ENCODE results near the gene OXGR1. TPM values are rescaled to one million over a fixed set of nuclear protein-coding genes. Genes with fewer than 3 reads are reported as not detected.
"Not testable (repeated sequence)": the region's sequence is repeated elsewhere in the genome, so short reads cannot be mapped to it uniquely, and the experiment has no call there.

Gene OXGR1
- total RNA-seq, 1 donor from 2014 or later, result not detected

DNA sequence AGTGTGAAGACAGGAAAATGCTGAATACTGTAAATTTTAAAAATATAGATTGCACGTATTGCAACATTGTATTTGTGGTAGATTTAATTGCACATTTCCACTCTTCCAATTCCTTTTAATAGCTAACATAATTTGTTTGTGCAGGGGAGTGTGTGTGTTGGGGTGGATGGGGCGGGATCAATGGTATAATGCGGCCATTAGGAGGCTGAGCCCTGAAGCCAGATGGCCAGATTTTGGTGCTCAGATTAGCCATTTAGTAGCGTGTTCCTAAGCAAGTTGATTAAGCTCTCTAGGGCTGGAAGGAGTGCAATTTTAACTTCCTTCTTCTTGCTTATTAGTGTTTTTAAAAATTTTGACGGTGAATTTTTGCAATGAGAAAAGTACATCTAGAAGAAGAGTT is 5.8 kb downstream of the OXGR1 start:
- intact Hi-C loops (cut with DNase I), result no loop called here
- Histone ChIP-seq H3K9me3 (no peaks in the 10 kb centered on the region), H3K4me3 (no peak overlapping the region), H3K36me3 (no peaks in the 10 kb centered on the region), H3K4me1 (no peaks in the 10 kb centered on the region), H3K27ac (no peak overlapping the region), H3K27me3 (no peaks in the 10 kb centered on the region)
- TF ChIP-seq, protein P1, sequence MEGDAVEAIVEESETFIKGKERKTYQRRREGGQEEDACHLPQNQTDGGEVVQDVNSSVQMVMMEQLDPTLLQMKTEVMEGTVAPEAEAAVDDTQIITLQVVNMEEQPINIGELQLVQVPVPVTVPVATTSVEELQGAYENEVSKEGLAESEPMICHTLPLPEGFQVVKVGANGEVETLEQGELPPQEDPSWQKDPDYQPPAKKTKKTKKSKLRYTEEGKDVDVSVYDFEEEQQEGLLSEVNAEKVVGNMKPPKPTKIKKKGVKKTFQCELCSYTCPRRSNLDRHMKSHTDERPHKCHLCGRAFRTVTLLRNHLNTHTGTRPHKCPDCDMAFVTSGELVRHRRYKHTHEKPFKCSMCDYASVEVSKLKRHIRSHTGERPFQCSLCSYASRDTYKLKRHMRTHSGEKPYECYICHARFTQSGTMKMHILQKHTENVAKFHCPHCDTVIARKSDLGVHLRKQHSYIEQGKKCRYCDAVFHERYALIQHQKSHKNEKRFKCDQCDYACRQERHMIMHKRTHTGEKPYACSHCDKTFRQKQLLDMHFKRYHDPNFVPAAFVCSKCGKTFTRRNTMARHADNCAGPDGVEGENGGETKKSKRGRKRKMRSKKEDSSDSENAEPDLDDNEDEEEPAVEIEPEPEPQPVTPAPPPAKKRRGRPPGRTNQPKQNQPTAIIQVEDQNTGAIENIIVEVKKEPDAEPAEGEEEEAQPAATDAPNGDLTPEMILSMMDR (IDR thresholded peaks at IDR 0.05), result no peak
- DNase-seq (ENCODE audit: low spot score in 2 of 2), result no peak

DNA sequence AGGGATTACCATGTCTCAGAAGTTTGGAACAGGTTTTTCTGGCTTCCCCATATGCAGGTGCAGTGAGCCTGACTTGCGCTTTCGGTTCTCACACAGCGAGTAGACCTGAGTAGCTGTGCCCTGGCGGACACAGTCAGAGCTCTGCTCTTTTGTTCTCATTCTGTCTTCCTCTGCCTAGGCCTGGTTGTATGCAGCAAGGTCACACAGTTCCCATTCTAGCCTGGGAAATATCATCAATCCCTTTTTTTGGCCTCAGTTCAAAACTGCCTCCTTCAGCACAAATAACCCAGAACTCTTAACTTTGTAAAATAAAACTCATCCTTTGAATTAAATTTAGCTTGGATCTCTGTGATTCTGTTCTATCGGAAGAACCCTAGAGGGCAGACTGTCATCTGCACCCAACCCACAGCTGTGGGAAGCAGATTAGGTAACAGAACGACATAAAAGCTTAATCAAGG is 10.2 kb downstream of the OXGR1 start:
- TF ChIP-seq, protein P1 (IDR thresholded peaks at IDR 0.05), result peak in 1 of 3 experiments; percentile 5
- no peaks in the 10 kb centered on the region for H3K4me1 ChIP-seq
- no peaks in the 10 kb centered on the region for H3K9me3 ChIP-seq
- no peaks in the 10 kb centered on the region for H3K36me3 ChIP-seq
- H3K4me3 ChIP-seq, result no peak overlapping the region
- no peak for DNase-seq (ENCODE audit: low spot score in 2 of 2)
- intact Hi-C loops (cut with DNase I), result no loop called here
- H3K27me3 ChIP-seq, result no peaks in the 10 kb centered on the region
- no peak overlapping the region for H3K27ac ChIP-seq

DNA sequence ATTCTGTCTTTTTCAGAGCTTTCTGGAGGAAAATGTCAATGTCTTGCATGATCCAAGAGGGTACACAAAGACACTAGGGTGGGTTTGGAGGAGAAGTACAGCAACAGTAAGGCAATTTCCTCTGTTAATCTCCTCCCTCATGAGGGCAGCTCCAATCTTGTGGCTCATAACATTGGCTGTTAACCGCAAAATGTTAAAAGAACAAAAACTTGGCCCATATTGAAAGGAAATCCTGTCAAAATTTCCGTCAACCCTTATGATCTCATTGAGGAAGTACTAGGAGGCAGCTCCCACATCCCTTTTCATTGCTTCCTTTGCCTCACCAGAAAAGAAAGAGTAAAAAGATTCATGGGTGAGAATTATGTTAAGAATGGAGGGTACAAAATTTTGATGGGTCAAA is 11.6 kb downstream of the OXGR1 start:
- Histone ChIP-seq H3K4me3 (no peak overlapping the region), H3K27me3 (no peaks in the 10 kb centered on the region), H3K27ac (peak overlapping the region in 1 of 2 donors; percentile 12), H3K9me3 (no peaks in the 10 kb centered on the region), H3K36me3 (no peaks in the 10 kb centered on the region), H3K4me1 (no peaks in the 10 kb centered on the region)
- TF ChIP-seq, protein P1 (IDR thresholded peaks at IDR 0.05), result no peak
- intact Hi-C loops (cut with DNase I), result no loop called here
- DNase-seq (ENCODE audit: low spot score in 2 of 2), result no peak

- DNase-seq (ENCODE audit: low spot score in 2 of 2); H3K4me1 ChIP-seq; H3K4me3 ChIP-seq; H3K9me3 ChIP-seq; intact Hi-C loops (cut with DNase I); H3K27me3 ChIP-seq; H3K27ac ChIP-seq; H3K36me3 ChIP-seq: not testable (repeated sequence)
Measured at GRCh38 chr13:96979861-96980260, 14.4 kb downstream of the OXGR1 start.

- TF ChIP-seq, protein P1 (IDR thresholded peaks at IDR 0.05), result no peak
- Histone ChIP-seq H3K27ac (no peak overlapping the region), H3K9me3 (peaks cover 16 to 31% of the 10 kb centered on the region in 2 donors), H3K27me3 (no peaks in the 10 kb centered on the region), H3K4me3 (no peak overlapping the region), H3K4me1 (no peaks in the 10 kb centered on the region), H3K36me3 (no peaks in the 10 kb centered on the region)
- DNase-seq (ENCODE audit: low spot score in 2 of 2), result no peak
- intact Hi-C loops (cut with DNase I), result no loop called here
Measured at GRCh38 chr13:96968027-96968426, 26.2 kb downstream of the OXGR1 start.

DNA sequence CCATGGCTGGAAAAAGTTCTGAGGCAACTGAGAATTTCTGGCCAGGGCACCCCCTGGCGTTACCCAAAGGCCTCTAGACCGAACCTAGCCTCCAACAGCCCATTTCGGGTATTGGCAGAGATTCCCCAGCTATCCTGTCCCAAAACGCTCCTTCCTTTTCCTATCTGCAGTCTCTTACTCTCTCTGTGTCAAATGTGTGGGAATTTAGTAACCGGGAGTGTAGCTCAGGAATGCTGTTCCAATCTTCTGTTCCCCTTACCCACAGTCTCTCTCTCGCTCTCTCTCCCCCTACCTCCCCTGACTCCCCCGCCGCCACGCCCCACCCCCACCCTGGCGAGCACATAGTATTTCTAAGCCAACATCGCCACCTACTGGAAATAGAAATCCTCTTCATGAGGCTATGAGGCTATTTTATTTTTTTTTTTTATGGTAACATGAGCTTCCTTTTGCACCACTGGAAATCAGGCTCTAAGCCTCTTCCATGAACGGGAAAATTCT is 27.0 kb downstream of the OXGR1 start:
- Histone ChIP-seq H3K27ac (no peak overlapping the region), H3K27me3 (no peaks in the 10 kb centered on the region), H3K4me1 (no peaks in the 10 kb centered on the region), H3K36me3 (no peaks in the 10 kb centered on the region), H3K4me3 (no peak overlapping the region), H3K9me3 (peaks cover 16 to 31% of the 10 kb centered on the region in 2 donors)
- TF ChIP-seq, protein P1 (IDR thresholded peaks at IDR 0.05), result no peak
- intact Hi-C loops (cut with DNase I), result no loop called here
- DNase-seq (ENCODE audit: low spot score in 2 of 2), result no peak

Data from ascending aorta (tissue), 2 donors.